Suppressor macrophage treated with lipopolysaccharide for 4 hours (primary cell): ENCODE data around the gene CDC6.
"Not testable (repeated sequence)": the region's sequence is repeated elsewhere in the genome, so short reads cannot be mapped to it uniquely, and the experiment has no call there.

Source experiments
- DNase-seq: peaks from one replicate; pipeline ENCODE4 v3.0.0-alpha.2; 2020

The CDC6 gene

DNA sequence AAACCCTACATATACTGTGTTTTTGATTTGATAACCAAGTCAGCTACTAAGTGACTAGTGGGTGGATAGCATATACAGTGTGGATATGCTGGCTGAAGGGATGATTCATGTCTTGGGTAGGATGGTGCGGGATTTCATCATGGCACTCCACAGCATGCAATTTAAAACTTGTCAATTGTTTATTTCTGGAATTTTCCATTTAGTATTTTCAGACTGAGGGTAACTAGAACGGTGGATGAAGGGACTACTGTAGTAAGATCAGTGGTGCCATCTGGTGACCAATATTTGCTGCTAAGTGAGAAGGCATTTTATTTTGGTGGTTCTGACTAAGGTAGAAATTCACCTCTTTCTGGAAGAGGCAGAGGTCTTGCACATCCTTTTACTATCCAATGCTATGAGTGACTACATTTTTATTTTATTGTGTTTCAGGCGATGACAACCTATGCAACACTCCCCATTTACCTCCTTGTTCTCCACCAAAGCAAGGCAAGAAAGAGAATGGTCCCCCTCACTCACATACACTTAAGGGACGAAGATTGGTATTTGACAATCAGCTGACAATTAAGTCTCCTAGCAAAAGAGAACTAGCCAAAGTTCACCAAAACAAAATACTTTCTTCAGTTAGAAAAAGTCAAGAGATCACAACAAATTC lies 3.1 kb downstream of the CDC6 start:
- peak; percentile 76 for DNase-seq

DNA sequence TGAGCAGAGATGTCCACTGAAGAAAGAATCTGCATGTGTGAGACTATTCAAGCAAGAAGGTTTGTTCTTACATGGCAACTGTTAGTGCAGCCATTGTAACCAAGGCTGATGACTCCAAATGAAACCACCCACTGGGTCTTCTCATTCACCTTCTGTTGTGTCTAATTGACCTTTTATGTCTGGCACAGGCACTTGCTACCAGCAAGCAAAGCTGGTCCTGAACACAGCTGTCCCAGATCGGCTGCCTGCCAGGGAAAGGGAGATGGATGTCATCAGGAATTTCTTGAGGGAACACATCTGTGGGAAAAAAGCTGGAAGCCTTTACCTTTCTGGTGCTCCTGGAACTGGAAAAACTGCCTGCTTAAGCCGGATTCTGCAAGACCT lies 3.6 kb downstream of the CDC6 start:
- DNase-seq, result no peak

DNA sequence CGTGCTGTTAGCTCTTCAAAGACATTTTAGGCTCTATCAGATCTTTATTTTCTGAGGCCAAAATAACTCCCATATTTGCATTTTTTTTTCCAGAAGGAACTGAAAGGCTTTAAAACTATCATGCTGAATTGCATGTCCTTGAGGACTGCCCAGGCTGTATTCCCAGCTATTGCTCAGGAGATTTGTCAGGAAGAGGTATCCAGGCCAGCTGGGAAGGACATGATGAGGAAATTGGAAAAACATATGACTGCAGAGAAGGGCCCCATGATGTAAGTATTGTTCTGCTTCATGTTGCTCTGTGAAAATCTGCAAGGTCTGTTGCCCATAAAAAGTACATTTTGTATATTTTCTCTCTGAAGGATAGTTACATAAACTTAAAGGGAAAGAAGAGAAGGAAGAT lies 5.7 kb downstream of the CDC6 start:
- DNase-seq, result no peak

DNA sequence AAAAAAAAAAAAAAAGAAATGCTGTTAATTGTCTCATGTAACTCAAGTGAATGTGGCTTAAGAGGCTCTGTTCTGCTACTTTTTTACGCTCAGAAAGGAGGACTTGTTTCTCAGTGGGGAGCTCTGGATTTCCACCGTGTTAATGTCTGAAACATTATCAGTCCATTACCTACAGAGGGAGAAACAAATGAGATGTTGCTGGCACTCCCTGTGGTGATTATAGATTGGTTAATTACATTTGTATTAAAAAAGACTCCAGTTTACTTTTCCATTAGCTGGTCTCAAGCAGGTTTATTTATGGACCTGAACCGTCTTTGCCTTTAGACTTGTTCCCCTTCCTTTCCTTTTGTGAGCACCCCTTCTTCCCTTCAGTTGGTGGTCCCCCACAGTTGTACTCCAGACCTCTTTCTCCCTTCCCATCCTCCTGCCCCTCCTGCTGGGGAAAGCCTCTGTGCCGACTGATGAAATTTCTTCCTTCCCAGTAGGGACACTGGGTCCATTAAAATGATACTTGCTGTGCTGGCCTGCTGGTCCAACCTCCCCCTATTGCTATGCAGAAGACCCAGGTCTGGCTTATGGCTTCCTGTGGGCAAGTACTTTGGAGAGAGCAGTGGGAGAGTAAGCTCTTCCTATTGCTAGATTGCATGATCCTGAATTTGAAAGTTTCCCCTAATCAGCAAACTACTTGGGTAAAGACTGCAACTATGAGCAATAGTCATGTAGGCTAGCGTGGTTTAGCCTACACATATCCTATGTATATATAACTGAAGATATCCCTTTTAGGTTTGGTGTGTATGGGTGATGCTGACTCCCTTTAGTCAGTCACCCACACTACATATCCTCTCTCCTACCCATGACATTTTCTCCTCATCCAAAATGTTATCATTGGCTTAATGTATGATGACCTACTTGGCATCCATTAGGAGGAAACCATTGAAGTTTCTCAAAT lies 8.1 kb downstream of the CDC6 start:
- DNase-seq, result peak; percentile 71

DNA sequence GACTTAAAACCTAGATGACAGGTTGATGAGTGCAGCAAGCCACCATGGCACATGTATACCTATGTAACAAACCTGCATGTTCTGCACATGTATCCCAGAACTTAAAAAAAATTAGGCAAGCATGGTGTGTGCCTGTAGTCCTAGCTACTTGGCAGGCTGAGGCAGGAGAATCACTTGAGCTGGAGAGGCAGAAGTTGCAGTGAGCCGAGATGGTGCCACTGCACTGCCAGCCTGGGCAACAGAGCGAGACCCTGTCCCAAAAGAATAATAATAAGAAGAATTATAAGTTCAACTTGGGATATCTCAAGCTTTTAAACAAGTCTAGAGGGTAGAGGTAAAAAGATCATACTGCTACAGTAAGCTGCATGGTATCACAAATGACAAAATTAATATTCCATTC lies 9.8 kb downstream of the CDC6 start:
- no peak for DNase-seq

DNA sequence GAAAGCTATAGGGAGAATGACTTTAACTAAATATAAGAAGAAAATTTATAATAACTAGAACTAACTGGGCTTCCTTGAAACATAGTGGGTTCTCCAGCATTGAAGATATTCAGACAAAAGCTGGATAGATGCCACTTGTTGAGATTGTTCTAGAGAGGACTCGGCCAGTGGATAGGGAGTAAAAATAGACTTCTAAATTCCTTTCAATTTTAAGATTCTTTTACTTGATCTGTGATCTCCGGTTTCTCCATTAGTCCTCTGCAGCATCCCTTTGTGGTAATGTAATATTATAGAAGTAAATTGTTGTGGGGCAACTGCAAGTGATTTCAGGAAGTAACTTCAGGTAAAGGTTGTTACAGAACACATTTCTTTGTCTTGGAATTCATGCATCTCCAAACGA lies 11.0 kb downstream of the CDC6 start:
- no peak for DNase-seq

DNA sequence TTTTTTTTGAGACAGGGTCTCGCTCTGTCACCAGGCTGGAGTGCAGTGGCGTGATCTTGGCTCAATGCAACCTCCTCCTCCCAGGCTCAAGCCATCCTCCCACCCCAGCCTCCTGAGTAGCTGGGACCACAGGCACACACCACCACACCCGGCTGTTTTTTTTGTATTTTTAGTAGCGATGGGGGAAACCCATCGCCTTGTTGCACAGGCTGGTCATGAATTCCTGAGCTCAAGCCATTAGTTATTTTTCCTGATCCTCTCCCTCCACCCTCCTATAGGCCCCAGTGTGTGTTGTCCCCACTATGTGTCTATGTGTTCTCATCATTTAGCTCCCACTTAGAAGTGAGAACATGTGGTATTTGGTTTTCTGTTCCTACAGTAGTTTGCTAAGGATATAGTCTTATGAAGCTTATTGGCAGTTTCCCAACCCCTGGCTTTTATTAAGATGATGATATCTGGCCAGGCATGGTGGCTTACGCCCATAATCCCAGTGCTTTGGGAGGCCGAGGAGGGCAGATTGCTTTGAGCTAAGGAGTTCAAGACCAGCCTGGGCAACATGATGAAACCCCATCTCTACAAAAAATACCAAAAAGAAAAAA lies 11.6 kb downstream of the CDC6 start:
- DNase-seq, result not testable (repeated sequence)

DNA sequence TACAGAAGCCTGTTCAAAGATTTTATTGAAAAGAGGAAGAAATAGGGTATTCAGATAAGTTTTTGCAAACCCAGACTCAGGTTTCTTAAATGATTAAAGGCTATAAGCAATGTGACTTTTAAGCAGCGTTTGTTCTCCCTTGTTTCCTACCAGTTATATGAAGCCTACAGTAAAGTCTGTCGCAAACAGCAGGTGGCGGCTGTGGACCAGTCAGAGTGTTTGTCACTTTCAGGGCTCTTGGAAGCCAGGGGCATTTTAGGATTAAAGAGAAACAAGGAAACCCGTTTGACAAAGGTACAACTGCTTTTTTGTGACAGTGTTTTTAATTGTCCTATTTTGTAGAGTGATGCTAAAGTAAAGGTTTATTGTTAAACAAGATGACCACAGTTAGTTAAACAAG lies 13.6 kb downstream of the CDC6 start:
- no peak for DNase-seq

DNA sequence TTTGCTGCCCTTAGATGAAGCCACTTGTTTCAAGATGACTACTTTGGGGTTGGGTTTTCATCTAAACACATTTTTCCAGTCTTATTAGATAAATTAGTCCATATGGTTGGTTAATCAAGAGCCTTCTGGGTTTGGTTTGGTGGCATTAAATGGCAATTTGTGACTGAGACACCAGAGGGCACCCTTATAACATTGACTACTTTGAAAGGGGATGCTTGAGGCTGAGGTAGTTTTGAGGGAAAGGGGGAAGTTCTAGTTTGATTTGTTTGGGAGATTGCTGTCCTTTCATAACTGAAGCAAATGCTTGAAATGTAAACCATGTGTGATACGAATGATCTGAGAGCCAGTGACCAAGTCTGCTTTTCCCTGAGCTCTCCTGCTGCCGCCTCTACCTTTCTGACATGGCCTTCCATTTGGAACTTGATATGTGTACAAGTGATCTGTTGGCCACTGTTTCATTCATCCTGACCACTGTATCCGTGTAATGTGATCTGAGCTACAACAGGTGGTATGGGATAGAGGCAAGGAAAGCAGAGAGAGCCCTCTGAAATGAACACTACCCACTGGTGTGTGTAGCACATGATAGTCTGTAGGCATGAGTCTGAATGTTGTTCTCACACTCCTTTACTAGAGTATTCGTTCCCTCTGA lies 15.5 kb downstream of the CDC6 start:
- DNase-seq, result peak; percentile 87

DNA sequence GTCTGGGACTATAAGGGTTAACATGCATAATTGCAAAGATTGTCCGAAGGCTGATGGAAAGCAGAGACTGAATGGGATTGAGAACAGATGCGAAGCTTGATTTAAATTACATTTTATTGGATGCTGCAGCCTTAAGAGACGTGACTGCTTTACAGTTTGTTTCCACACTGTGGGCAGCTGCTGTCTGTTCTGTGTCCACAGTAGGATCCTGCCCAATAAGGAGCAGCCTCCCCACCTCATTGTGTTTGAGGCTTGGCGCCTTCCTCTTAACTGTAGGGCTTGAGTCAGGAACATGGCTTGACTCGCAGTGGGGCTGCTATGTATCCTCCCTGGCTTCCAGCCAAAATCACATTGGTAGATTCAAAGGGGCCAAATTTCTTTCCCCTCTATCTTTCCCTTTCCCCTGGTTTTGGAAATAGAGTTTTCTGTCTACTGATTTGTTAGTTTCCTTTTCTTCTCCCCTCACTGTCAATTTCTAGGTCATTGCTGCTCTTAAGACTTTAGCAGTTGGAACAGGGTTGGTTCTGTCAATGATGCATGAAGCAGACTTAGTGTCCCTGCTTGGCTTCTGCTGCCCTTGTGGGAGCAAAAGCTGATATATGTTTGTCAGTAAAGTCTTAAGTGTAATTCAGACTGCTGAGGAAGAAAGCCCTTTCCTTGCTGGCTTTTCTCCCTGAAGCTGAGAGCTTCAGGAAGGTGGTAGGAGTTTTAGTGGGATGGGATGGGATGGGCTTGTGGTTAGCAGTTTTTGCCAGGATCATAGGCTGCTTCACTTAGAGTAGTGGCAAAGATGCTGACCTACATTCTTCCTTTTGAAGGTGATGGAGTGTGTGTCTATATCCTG lies 16.3 kb downstream of the CDC6 start:
- DNase-seq, result no peak

DNA sequence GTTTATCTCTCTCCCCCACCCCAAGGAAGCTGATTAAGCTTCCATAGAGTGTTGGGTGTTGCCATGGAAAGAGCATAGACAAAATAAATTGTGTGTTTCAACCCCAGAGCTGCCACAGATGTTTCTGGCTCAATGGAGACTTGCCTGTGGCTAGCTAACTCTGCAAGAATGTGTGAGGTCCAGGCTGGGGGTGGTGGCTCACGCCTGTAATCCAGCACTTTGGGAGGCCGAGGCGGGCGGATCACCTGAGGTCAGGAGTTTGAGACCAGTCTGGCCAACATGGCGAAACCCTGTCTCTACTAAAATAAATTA lies 16.8 kb downstream of the CDC6 start:
- not testable (repeated sequence) for DNase-seq

DNA sequence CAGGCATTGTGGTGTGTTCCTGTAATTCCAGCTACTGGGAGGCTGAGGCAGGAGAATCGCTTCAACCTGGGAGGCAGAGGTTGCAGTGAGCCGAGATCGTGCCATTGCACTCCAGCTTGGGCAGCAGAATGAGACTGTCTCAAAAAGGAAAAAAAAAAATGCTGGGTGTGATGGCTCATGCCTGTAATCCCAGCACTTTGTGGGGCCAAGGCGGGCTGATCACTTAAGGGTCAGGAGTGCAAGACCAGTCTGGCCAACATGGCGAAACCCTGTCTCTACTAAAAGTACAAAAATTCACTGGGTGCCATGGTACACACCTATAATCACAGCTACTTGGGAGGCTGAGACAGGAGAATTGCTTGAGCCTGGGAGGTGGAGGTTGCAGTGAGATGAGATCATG lies 17.2 kb downstream of the CDC6 start:
- not testable (repeated sequence) for DNase-seq

DNA sequence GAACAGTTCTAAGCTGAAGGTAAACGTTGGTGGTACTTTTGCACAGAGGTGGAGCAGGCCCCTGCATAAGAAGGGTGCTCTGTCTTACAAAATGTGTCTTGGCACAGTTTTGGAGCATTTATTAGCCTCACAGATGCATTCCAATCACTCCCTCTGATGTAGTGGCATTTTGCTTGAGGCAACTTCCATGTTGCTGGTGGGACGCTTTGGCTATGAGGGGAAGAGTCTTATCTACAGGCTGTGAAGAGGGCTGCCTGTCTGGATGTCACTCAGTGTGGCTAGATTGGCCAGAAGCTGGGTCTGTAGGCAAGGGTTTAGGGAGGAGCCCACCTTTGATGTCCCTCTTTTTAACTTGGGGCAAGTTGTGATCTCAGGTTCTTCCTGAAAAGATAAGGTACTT lies 18.7 kb downstream of the CDC6 start:
- DNase-seq, result no peak

DNA sequence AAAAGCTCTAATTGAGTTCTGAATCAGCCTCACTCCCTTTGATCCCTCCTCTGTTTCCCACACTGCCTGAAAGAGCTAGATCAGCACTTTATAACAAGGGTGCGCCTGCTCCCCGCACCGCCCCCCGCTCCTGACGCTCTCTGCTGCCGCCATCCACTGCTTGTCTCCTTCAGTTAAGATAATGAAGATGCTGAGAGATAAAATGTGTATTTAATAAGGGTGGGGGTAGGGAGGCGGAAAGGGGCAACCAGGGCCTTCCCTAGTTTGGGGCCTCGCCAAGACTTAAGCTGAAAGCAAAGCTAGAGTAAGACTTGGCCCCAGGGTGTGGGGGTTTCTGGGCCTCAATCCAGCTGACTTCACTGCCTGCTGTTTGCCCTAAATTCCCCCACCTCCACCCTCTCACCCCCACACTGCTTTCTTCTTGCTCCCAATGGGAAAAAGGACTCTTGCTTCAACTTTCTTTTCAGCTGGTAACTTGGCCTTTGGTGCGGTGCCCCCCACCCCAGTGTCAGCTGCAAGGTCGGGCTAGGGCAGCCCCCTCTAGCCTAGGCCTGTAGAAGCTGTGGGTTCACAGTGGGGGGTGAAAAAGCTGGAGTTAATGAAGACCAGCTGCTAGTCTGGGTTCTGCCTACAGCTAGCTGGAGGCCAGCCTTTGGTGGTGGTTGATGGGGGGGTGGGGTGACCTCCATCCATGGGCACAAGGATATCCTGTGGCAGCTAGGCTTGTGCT lies 19.5 kb downstream of the CDC6 start:
- DNase-seq, result peak; percentile 49

DNA sequence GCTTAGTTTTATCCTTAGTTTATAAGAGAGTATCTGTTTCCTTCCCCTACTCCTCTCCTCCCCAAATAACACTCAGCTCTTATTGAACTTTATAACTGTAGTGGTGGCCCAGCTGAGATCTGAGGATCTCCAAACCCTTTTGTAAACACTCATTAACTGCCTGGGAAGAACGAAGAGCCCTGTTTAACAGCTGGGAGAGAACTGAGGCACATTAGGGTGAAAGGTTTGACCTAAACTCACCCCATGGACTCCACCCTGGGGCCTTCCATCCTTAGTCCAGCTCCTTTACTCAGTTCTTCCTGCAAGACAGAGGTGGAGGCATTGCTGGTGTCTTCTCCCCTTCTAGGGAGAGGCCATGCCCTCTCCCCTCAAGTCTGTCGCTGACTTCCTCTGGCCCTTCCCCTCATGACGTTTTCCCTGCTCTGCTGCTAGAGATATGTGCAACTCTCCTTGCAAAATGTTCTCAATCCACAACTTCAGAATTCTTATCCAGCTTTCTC lies 20.1 kb downstream of the CDC6 start:
- DNase-seq, result peak; percentile 61

DNA sequence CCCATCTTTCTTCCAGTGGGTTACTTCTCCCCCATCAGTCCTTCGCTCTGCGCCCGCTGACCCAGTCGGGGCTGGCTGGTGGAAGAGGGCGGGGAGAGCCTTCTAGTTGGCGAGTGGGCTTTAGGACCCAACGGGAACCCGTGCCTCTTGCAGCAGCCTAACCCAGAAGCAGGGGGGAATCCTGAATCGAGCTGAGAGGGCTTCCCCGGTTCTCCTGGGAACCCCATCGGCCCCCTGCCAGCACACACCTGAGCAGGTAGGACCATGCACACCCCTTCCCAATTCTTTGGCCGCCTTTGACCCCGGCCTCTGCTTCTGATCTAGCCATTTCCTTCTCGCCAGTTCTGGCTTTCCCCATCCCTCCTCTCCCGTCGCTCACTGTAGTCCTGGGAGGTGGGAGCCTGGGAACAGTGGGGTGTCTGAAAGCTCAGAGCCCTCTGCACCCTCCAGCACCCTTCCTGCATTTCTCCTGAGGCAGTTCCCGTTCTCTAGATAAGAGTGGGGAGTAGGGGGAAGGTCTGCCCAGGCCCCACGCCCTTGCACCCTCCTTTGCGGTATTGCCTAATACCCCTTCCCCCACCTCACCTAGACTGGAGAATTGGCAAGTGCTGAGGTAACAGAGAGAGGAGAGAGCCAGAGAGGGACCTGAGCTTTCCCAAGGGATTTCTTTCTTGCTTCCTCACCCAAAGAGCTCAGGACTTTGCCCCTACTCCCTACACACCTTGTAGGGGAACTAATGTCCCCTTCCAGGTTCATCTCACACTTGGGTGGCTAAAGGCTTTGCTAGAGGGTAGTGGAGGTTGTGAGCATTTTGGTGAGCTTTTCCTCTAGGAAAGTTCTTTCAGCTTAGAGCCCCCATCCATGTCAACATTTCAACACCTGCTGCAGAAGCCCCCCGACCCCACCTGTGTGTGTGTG lies 21.6 kb downstream of the CDC6 start, which contains the start of gene RARA:
Gene RARA (plus strand): TSS at position 150 of the 918 bp plus-strand sequence. CDS start 22,039 bp downstream, outside the sequence.
- DNase-seq, result no peak

DNA sequence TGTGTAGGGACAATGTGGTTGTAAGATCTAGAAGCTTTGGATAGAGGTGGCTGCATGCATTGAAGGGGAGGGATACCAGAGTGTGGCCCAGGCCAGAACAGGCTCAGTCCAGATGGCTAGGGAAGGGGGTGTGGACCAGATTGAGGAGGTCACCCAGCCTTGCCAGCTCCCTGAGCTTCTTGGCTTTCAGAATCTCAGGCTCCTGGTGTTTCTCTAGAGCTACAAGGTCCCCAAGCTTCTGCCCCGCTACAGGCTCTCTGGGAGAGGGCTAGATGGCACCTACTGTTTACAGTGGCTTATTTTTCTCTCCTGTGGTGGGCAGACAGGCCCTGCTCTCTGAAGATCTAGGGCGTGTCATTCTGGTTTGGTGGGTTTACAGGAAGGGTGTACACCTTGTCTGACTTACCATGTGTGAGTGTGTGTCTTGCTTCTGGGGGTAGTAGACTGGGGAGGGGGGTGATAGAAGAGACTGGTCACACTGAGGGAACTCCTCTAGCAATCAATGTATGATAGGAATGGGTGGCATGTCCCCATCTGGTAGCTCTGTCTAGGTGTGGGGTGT lies 22.4 kb downstream of the CDC6 start:
- no peak for DNase-seq

DNA sequence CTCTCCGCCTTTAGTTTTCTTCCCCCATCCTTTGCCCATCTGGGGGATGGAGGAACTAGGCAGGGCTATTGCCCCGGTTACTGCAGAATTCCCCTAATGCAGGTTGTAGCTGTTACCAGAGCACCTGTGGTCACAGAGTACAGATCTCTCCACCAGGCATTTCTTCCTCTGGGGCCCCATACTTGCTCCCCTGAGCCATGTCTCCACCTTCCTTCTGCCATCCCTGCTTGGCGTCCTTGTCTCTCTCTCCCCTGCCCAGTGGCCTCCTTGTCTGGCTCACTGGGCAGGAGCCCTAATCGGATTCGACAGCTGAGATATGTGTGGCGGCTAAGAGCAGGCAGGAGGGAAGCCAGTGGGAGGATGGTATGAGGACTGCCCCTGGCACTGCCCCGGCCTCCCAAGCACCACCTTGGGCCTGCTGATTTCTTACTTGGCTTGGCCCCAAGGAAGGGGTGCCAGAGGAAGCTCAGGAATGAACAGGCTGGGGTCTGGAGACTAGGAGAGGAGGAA lies 23.3 kb downstream of the CDC6 start:
- DNase-seq, result no peak

DNA sequence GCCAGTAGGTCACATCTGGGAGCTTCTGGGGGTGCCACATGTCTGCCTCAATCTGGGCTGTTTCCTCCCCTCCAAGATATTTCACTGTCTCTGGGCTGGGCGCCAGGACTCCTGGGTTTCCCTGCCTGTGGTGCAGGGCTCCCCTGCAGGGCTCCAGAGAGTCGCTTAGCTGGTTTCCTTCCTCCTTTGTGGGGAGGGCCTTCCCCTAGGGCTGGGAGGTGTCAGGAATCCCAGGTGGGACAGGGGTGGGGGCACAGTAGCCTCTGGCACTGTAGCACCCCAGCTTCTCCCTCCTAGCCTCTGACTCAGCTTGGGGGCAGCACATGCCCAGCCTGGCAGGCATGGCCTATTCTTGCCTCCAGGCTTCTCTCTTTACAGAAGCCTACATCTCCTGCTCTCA lies 23.9 kb downstream of the CDC6 start:
- DNase-seq, result no peak
